ENCODE results near the gene DISP2.

The DISP2 gene

GRCh38 chr15:40344217-40344616 is 13.8 kb upstream of the DISP2 start:
- DNase-seq (ENCODE audit: low spot score): no peak

GRCh38 chr15:40344631-40345120 is 13.3 kb upstream of the DISP2 start:
- peak; percentile 55 for DNase-seq (ENCODE audit: low spot score)

GRCh38 chr15:40345225-40345866 is 12.7 kb upstream of the DISP2 start:
- DNase-seq (ENCODE audit: low spot score): no peak

GRCh38 chr15:40345867-40346578 is 12.0 kb upstream of the DISP2 start:
- no peak for DNase-seq (ENCODE audit: low spot score)

GRCh38 chr15:40346579-40347558 is 11.2 kb upstream of the DISP2 start:
- no peak for DNase-seq (ENCODE audit: low spot score)

GRCh38 chr15:40347559-40348473 is 10.2 kb upstream of the DISP2 start:
- DNase-seq (ENCODE audit: low spot score): no peak

- no peak for DNase-seq (ENCODE audit: low spot score)
These were observed 9.5 kb upstream of the DISP2 start for GRCh38 chr15:40348474-40348870.

- DNase-seq (ENCODE audit: low spot score): no peak
These were observed 8.9 kb upstream of the DISP2 start for GRCh38 chr15:40349163-40349562.

DNA sequence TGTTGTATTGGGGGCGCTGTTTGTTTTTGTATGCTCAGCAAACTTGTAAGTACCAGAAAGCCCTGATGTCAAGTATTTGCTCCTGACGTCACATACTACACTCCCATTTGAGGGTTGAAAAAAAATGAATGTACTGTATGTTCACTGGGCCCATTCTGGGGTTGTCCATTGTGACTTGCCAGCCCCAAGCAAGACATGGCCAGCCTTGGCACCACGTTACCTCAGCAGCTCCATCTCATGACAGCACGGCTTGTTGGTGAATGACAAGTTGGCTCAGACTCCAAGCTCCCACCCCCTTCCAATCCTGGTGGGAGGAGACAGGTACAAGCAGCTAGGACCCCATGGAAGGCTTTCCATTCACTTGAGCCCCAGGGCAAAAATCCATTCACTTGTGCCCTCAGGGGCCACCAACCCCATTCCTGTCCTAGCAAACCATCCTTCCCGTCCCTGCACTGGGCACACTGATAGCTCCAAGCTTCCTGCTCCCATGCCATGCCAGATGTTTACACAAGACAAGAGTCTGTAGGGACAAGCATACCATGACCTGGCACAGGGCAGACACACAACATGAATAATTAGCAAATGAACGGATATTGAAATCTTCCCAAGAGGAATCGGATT is 5.6 kb upstream of the DISP2 start:
- DNase-seq (ENCODE audit: low spot score): no peak

- no peak for DNase-seq (ENCODE audit: low spot score)
These were observed 4.3 kb upstream of the DISP2 start for GRCh38 chr15:40353697-40354096.

DNA sequence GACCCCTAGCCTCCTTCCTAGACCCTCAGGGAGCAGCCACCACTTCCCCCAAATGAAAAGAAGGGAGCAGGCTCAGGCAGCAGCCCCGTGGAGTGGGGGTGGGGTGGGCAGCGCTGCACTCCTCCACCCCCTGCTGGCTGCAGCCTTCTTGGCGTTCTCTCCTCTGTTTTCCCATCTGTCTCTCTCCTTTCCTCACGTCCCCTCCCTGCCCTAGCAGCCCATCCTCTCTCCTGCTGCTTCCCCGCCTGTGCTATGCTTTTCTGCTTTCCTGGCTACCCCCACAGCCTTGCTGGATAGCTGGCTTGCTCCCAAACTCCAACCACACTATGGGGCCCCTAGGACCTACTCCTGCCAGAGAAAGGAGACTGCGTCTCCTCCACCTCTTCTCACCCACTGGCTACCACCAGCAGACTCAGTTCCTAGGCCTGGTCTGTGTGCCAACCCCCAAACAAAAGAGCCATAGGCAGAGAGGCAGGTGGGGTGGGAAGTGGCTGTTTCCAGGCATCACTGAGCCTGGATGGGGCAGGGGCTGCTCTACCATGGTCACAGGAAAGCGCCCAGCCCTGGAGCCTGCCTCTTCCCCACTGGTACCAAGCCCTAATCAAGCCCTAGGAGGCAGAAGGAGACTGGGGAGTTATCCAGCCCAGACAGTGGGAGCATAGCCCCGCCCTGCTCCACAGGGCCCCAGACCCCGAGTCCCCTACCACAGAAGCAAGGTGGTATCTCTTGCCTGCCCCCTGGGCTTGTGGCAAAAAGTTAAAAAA is 3.4 kb upstream of the DISP2 start:
- DNase-seq (ENCODE audit: low spot score): no peak

DNA sequence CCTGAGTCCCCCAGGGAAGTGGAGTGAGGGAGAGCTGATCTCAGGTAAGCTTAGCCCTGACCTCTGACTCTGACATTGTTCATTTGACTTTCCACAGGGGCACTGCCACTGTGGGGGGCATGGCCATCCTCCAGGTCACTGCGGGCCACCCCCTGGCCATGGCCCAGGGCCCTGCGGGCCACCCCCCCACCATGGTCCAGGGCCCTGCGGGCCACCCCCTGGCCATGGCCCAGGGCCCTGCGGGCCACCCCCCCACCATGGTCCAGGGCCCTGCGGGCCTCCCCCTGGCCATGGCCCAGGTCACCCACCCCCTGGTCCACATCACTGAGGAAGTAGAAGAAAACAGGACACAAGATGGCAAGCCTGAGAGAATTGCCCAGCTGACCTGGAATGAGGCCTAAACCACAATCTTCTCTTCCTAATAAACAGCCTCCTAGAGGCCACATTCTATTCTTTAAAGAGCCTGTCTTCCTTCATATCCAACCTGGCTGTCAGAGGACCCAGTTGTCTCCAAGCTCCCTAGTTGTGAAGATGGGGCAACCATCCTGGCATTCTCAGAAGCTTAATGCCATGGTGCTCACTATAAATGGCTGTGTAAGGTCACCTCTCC is 1.9 kb upstream of the DISP2 start:
- DNase-seq (ENCODE audit: low spot score): no peak

GRCh38 chr15:40357246-40357645 is 773 bp upstream of the DISP2 start:
- no peak for DNase-seq (ENCODE audit: low spot score)

DNA sequence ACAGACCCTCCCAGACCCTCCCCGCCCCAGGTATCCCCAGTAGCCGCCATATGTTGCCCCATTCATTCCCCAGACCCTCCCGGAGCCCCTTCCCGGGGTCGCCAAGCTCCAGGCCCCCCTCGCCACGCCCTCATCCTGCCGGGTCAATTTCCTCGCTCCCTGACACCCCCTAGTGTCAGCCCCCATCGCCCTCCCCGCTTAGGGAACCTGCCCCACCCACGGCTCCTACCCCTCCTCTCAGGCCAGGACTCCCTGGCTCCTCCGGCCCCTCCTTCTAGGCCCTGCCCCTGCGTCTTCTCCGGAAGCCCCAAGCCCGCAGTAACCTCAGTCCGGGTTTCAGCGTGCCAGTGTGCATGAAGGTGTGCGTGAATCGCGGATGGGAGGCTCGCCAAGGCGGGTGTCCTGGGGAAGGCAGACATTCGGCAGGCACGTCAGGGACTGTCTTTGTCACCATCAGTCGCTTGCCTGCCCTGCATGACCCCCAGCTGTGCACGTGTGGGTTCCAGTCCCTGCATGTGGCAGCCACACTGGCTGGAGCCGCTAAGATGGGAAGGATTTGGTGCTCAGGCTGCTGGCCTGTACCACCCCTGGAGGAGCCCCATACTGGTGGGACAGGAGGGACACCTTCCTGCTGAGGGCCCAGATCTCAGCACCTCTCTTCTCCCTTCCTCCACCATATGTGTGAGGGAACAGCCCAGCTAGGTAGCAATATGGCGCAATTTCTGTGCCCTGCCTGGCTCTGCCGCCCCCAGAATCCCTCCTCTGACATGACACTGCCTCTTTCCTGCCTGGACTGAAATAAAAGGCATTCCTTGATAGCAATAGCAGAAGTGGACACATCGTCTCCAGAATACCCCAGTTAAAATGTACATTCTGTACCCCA is 693 bp downstream of the DISP2 start:
- peak; percentile 21 for DNase-seq (ENCODE audit: low spot score)

GRCh38 chr15:40360015-40360414 is 2.0 kb downstream of the DISP2 start:
- no peak for DNase-seq (ENCODE audit: low spot score)

GRCh38 chr15:40361640-40362039 is 3.6 kb downstream of the DISP2 start:
- no peak for DNase-seq (ENCODE audit: low spot score)

DNA sequence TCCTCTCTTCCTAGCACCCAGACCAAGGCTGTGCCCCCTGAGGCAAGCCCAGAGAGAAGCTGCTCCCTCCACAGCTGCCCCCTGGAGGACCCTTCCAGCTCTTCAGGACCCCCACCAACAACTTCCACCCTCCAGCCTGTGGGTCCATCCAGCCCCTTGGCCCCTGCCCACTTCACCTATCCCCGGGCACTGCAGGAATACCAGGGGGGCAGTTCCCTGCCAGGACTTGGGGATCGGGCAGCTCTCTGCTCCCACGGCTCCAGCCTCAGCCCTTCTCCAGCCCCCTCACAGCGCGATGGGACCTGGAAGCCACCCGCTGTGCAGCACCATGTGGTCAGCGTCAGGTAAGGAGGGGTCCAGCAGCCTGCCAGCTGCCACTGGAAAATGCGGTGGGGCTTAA is 5.6 kb downstream of the DISP2 start:
- DNase-seq (ENCODE audit: low spot score): no peak

DNA sequence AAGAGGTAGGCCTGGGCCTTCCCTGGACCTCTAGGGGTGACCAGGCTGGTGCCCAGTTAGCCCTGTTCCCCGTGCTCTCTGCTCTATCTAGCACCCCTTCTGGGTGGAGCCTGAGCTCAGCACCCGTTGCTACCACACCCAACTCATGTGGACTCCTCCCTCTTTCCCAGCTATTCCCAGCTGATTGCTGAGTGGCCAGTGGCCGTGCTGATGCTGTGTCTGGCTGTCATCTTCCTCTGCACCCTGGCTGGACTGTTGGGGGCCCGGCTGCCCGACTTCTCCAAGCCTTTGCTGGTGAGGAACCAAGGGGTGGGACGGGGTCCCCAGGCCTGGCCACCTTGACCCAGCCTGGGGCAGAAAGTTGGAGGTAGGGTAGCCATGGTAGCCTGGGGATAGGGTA is 6.2 kb downstream of the DISP2 start:
- DNase-seq (ENCODE audit: low spot score): no peak

GRCh38 chr15:40365016-40365415 is 7.0 kb downstream of the DISP2 start:
- no peak for DNase-seq (ENCODE audit: low spot score)
